Measurements from ENCODE around the gene GABRA4.
A peak's percentile ranks its signal among the peaks of the same experiment; 100 is the strongest.

Gene GABRA4

GRCh38 chr4:46979283-46979682 lies 14.1 kb downstream of the GABRA4 start:
- DNase-seq, result no peak

DNA sequence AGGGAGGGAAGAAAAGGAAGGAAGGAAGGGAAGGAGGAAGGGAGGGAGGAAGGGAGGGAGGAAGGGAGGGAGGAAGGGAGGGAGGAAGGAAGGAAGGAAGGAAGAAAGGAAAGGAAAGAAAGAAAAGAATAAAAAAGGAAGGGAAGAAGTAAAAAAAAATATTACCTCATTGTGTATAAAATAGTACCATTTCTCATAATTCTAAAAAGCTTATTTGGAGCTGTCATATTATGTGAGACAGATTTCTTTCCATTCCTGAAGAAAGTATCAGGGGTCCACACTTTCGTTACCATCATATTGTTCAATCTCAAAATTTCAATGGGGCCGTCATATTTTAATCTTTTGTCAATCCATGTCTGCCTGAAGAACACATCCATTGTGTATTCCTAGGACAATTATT lies 16.1 kb downstream of the GABRA4 start:
- no peak for DNase-seq

DNA sequence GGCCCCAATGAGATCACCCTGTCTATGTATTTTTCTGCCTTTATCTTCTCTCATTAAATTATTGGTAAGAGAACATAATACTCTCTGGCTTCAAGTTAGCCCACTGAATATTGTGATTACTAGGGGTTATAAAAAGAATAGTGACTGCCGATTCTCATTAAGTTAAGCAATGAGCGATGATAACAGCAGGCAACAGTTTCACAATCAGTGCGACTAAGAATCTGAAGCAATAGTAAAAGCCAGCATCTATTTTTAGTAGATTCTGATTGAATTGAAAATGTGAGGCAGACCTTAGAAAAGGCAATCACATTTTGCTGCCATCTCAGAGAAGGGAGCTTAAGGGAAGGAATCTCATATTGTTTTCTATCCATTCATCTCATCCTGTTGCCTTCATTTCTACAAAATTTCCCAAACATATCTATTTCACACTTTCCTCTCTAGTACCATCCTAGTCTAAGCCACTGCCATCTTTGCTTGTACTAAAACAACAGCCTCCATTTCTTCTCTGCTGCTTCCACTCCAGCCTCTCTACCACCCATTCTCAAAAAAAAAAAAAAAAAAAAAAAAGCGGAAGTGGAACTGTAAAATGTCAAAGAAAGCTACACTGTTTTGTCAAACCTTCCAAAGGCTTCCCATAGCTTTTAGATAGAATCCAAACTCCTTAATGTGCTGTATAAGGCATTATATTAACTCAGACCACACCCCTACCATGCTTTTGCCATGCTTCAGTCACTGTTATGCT lies 17.4 kb downstream of the GABRA4 start:
- DNase-seq, result no peak

DNA sequence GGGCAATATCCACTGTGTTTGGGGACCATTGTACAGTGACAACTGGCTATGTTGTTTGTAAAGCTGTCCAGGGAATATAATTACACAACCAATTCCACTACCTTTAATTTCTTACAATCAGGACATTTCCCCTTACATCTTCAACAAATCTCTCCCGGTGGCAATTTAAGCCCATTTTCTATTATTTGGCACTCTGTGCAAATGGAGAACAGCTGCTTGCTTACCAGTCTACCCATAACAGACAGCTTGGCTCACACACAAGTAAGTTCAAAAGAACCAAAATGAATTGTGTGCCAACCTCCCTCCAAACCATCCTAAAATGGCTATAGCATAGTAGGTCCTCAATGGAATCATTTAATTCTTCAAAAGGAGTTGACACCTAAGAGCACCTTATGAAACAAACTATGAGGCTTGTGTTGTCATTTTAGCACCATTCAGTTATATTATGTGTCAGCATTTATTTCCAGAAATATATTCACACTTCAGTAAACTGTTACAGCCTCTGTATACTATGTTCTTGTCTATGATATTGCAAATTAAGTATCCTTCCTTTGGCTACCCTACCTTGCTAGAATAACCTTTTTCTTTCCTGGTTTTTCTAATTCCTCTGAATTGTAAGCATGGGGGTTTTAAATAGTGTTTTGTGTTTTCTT lies 18.4 kb downstream of the GABRA4 start:
- DNase-seq, result no peak

- no peak for DNase-seq
Measured at GRCh38 chr4:46968847-46969246, 24.5 kb downstream of the GABRA4 start.

- DNase-seq, result no peak
Measured at GRCh38 chr4:46967631-46968030, 25.8 kb downstream of the GABRA4 start.

GRCh38 chr4:46958742-46959488 lies 34.5 kb downstream of the GABRA4 start:
- DNase-seq, result no peak

- DNase-seq, result no peak
Measured at GRCh38 chr4:46956451-46956850, 36.9 kb downstream of the GABRA4 start.

DNA sequence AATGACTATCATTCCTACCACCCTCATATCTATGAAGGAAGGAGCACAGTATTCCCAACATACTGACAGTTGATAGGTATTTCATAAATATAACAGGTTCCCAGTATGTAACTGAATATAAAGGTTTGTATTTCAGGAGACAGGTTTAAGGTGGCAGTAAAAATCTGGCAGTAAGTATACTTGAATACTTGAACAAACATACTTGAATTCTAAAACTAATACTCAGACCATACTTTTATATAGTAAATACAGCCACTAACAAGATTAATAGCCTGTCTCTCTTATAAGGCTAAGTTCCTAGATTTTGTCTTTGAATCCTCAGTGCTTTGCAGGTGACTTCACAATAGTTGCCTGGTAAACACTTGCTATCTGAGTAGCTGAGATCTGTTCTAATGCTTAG lies 37.8 kb downstream of the GABRA4 start:
- no peak for DNase-seq

DNA sequence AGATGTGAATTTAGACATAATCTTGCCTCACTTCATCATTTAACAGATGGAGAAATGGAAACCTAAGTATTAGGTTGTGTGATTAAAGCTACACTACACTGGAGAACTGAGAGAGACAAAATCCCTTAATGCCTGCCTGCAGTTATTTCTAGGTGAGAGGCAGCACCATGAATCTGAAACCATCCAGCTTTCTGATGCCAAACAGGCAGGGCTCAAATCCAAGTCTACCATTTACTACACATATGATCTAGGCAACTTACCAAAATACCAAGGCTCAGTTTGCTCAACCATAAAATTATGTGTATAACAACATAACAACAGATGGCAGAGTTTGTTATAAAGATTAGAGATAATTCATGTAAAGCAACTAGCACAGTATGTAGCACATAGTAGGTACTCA lies 38.7 kb downstream of the GABRA4 start:
- DNase-seq, result peak; percentile 1 to 57

- no peak for DNase-seq
Measured at GRCh38 chr4:46953564-46953963, 39.8 kb downstream of the GABRA4 start.

DNA sequence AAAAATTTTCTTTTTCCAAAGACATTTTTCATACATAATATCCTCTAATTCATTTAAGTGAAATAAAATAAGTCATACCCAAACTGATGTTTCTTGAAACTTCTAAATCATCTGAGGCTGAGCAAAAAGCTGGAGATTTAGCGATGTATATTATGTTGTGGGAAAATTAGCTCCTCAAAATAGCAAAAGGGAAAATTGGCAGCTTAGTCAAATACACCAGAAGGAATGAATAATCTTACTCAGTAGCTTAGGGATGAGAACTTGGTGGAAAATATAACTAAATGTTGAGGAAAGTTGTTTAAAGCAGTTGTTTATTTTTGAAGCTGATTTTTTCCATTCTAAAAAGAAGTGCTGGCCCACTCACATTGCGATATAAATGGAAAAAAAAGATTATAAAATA lies 40.9 kb downstream of the GABRA4 start:
- no peak for DNase-seq

DNA sequence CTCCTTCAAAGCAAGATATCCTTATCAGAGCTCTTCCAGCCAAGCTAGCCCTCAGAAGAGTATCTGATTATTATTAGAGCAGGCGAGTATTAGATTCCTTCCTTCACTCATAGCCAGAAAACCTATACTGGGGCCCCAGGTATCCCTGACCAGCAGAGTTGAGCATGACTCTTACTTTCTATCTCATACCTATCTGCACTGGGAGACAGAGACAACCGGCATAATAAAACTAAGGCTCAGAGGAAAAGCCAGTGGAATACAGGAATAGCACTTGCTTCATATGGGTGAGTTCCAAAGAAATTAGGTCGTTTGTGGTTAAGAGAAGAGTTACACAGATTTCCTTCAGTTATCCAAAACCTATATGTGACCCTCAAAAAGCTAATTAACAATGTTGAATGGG lies 42.6 kb downstream of the GABRA4 start:
- no peak for DNase-seq

- no peak for DNase-seq
Measured at GRCh38 chr4:46949822-46950221, 43.6 kb downstream of the GABRA4 start.

DNA sequence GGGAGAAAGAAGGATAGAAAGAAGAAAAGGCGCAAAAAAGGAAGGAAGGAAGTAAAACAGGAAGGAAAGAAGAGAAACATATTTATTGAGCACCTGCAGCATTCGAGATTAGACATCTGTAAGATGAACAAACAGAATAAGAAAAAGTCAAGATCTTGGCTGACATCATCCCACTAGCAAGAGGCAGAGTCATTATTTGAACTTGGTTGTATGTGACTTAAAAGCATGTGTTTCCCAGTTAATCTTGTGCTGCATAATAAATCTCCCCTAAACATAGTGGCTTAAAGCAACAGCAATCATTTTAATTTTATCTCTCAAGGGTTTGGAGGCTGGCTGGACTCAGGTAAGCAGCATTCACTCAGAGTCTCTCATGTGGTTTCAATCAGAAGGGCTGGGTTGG lies 45.8 kb downstream of the GABRA4 start:
- DNase-seq, result no peak

DNA sequence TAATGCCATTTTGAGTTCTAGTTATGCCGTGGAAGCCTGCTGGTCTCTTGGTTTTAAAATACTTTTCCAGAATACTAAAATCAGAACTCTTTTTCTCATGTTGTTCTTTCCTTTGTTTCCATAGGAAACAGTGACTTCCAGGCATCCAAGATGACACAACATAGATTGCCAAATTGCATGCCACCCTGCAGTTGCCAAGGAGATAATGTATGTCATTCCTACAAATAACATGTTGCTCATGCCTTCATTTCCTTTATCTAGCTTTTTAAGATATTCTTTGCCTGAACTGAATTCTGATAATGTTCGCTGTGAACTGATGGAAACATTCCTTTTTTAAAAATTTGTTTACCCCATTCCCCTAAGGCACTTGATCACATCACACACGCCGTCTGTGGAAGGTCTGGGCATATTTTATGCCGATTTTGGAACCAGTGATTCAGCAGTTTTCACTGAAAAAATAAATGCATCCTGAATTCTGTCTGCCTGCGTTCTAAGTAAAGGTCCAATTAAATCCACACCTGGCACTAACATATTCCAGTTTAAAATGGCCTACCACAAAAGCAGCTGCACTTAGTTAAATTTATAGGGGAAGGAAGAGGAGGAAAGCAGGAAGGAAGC lies 46.4 kb downstream of the GABRA4 start:
- DNase-seq, result no peak

DNA sequence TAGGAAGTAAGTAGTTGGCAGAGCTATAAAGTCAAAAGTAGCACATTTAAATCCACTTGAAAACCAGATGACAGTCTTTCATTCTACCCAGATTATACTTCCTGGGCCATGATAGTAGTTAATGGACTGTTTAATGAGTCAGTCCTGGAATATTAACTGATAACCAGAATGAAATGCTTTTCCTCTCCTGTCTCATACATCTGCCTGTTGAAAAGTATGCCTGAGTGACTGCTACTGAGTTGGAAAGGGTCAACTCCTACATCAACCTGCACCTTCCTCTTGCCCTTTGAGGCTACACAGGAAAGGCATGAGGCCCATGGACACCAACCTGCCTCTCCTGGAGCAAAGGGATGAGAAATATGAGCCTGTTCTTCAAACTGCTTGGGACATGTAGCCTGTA lies 48.3 kb downstream of the GABRA4 start:
- no peak for DNase-seq

DNA sequence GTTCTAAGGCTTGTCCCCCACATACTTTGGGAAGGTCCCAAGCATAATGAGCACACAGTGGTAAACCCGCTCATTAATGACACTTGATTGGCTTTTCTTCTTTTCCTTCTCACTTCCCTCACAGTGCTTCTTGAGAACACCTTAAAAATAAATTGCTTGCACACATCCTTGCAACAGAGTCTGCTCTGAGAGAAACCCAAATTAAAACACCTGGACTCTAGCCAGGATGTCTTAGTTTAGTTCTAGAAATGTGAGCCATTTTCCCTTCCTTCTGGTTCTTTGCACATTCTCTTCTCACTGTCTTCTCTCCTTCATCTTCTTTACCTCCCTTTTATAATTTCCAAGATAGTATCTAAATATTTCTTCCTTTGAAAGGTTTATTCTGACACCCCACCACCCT lies 49.0 kb downstream of the GABRA4 start:
- DNase-seq, result no peak

DNA sequence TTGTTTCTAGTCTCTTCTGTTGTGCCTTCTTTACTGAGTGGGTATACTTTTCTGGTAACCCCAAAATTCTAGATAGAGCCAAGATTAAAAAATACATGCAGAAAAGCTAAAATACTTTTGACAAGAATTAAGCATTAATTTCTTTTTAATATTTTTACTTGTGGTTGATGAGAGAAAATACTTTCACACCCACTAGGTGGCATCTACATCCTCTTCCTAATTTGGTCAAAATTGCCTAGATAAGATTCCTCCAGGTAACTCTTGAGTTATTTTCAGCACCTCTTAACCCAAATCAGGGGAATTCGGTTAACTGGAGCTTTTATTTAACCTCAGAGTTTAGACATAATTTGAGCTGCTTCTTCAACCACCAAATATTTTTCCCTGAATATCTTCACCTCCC lies 55.9 kb downstream of the GABRA4 start:
- DNase-seq, result peak in 1 of 2 experiments; percentile 18

DNA sequence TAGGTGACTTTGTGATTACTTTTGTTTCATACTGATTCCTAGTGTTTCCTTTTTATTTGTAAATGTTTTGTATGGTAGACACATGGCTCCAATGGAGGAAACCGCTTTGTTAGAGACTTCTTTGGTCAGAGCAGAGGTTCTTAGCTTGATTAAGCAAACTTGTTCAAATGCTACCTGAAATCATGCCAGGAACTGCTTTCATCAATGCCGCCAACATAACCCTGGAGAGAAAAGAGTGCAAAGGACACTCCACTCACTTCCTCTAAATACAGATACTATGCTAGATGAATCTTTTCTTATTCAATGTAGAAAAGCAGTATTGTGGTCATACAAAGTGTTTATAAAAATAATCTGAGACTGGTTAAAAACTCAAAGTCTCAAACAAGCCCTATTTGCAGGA lies 58.7 kb downstream of the GABRA4 start:
- no peak for DNase-seq

DNA sequence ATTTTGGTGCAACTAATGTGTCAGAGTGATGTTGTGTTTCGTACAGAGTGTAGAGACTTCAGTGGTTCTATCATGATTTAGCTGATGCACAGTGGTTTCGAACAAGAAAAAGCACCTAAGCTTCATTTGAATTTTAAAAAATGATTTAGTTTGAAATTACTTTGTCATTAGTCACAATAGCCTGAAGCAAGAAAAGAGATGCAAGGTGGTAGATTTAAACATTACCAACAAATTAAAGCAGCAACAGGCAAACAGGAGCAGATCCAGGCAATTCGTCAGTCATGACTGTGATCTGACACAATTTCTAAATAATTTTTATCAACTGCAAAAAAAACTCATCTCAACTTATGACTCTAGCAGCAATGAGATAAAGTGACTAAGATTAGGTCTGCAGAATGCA lies 59.7 kb downstream of the GABRA4 start:
- no peak for DNase-seq

DNA sequence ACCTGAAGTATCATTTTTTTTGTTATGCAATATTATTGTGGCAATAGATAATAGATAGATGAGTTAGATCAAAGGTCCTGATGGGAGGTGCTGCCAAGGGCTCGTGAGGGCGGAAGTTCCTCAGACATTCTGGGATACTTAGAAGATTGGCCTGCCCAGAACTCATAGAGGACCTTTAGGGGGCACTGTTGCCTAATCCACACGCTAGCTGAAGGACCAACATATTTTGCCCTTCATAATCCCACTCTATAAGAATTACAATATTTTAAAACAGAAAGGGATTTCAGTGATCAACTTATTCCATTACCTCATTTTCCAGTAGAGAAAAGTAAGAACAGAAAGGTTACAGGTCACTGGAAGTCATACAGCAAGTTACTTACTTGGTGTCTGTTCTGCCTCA lies 61.4 kb downstream of the GABRA4 start:
- DNase-seq, result peak; percentile 21 to 64

DNA sequence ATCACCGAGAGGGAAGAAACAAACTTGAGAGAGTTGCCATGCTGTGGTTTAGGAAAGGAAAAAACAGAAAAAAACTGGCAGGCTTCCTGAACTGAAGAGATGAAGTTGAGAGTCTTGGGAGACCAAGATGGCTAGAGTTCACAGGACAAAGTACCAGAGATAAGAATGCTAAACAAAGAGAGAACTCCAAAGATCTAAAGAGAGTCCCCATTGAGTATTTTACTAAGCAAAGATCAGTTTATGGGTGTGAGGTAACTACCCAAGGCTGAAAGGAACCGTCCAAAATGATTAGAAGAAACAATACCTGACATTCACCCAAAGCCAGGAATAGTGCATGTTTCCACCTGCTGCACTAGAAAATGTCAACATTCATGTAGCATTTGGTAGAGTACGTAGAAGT lies 62.5 kb downstream of the GABRA4 start:
- DNase-seq, result no peak

DNA sequence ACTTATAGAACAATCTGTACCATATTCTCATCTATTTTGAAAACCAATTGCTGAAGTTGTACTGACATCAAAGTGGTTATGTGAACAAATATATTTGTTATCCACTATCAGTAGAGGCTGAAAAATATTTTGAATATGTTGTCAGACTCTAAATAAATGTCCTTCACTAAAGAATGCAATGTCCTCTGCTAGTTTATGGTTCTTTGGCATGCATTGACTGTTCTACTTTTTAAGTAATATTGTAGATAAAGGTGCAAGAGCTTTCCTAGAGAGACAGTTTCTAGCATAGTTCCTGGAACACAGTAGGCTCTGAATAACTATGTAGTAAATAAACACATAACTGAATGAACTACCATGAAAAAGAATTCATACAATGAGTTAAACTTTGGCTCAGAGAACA lies 66.2 kb downstream of the GABRA4 start:
- no peak for DNase-seq
